WTC11 (cell line): Measurements from ENCODE around the gene ABHD1.

ENCODE experiments used
- ESRRA ChIP-seq: sonication (generic); formaldehyde crosslinking; IDR thresholded peaks from 2 replicates; pipeline ENCODE4 v1.8.1; 2022; ENCODE audit warnings: mild to moderate bottlenecking, missing genetic modification reagents, borderline replicate concordance
- TF ChIP-seq, protein P1 (sequence below): fragments of 200-600 bp; IDR thresholded peaks from 2 replicates; pipeline ENCODE4 v1.8.0; 2022; ENCODE audit warnings: antibody characterized with exemption

GRCh38 chr2:27089111-27089954 is 34.3 kb upstream of the ABHD1 start:
- TF ChIP-seq, protein P1, sequence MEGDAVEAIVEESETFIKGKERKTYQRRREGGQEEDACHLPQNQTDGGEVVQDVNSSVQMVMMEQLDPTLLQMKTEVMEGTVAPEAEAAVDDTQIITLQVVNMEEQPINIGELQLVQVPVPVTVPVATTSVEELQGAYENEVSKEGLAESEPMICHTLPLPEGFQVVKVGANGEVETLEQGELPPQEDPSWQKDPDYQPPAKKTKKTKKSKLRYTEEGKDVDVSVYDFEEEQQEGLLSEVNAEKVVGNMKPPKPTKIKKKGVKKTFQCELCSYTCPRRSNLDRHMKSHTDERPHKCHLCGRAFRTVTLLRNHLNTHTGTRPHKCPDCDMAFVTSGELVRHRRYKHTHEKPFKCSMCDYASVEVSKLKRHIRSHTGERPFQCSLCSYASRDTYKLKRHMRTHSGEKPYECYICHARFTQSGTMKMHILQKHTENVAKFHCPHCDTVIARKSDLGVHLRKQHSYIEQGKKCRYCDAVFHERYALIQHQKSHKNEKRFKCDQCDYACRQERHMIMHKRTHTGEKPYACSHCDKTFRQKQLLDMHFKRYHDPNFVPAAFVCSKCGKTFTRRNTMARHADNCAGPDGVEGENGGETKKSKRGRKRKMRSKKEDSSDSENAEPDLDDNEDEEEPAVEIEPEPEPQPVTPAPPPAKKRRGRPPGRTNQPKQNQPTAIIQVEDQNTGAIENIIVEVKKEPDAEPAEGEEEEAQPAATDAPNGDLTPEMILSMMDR = no peak
- TF ChIP-seq ESRRA (CRISPR knock-in tag) = no peak
